ENCODE data around the gene CYP8B1. TPM values are rescaled to one million over a fixed set of nuclear protein-coding genes. Genes with fewer than 3 reads are reported as not detected.

The CYP8B1 gene
- total and polyA plus RNA-seq, 2 of the 13 experiments (the other 11 are each of a cell fraction or from before 2014, with no cell fraction given): 0.58 to 2.0 TPM

GRCh38 chr3:42846685-42847522 is 28.8 kb downstream of the CYP8B1 start (continued):
- no peak for TF ChIP-seq ZNF569 (CRISPR knock-in tag; IDR thresholded peaks at IDR 0.05; ENCODE audit: borderline replicate concordance)
- no peak for TF ChIP-seq HNF4A (CRISPR knock-in tag; IDR thresholded peaks at IDR 0.05)
- TF ChIP-seq ZNF280D (CRISPR knock-in tag; IDR thresholded peaks at IDR 0.05): no peak
- TF ChIP-seq, protein P1, sequence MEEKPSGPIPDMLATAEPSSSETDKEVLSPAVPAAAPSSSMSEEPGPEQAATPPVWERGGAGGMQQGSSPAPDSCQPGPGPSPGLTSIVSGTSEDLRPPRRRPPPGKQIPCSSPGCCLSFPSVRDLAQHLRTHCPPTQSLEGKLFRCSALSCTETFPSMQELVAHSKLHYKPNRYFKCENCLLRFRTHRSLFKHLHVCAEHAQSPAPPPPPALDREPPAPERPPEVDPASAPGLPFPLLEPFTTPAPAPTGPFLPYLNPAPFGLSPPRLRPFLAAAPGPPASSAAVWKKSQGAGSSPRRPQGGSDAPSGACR (CRISPR knock-in tag; IDR thresholded peaks at IDR 0.05): no peak
- no peak for TF ChIP-seq ZSCAN9 (CRISPR knock-in tag; IDR thresholded peaks at IDR 0.05; ENCODE audit: borderline replicate concordance)
- TF ChIP-seq ARHGAP35 (CRISPR knock-in tag; IDR thresholded peaks at IDR 0.05; ENCODE audit: borderline replicate concordance): no peak
- peak; percentile 61 for TF ChIP-seq MED1 (CRISPR knock-in tag; IDR thresholded peaks at IDR 0.05)
- no peak for TF ChIP-seq IRF9 (CRISPR knock-in tag; IDR thresholded peaks at IDR 0.05; ENCODE audit: borderline replicate concordance)
- TF ChIP-seq TCF7 (IDR thresholded peaks at IDR 0.05; ENCODE audit: low read depth): peak; percentile 80
- no peak for TF ChIP-seq CREB1 (IDR thresholded peaks at IDR 0.05)
- TF ChIP-seq CREB1 (CRISPR knock-in tag; IDR thresholded peaks at IDR 0.05): no peak
- TF ChIP-seq, protein P2, sequence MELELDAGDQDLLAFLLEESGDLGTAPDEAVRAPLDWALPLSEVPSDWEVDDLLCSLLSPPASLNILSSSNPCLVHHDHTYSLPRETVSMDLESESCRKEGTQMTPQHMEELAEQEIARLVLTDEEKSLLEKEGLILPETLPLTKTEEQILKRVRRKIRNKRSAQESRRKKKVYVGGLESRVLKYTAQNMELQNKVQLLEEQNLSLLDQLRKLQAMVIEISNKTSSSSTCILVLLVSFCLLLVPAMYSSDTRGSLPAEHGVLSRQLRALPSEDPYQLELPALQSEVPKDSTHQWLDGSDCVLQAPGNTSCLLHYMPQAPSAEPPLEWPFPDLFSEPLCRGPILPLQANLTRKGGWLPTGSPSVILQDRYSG (CRISPR knock-in tag; IDR thresholded peaks at IDR 0.05): no peak
- no peak for TF ChIP-seq ZNF547 (CRISPR knock-in tag; IDR thresholded peaks at IDR 0.05)
- TF ChIP-seq ZKSCAN5 (CRISPR knock-in tag; IDR thresholded peaks at IDR 0.05): peak; percentile 81
- no peak for TF ChIP-seq ZSCAN21 (CRISPR knock-in tag; IDR thresholded peaks at IDR 0.05; ENCODE audit: borderline replicate concordance)
- TF ChIP-seq, protein P3, sequence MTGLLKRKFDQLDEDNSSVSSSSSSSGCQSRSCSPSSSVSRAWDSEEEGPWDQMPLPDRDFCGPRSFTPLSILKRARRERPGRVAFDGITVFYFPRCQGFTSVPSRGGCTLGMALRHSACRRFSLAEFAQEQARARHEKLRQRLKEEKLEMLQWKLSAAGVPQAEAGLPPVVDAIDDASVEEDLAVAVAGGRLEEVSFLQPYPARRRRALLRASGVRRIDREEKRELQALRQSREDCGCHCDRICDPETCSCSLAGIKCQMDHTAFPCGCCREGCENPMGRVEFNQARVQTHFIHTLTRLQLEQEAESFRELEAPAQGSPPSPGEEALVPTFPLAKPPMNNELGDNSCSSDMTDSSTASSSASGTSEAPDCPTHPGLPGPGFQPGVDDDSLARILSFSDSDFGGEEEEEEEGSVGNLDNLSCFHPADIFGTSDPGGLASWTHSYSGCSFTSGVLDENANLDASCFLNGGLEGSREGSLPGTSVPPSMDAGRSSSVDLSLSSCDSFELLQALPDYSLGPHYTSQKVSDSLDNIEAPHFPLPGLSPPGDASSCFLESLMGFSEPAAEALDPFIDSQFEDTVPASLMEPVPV (CRISPR knock-in tag; IDR thresholded peaks at IDR 0.05): no peak
- 0 out of 2 replicates have a peak, but pooled peaks have one; percentile 25 for TF ChIP-seq ISL2 (CRISPR knock-in tag; IDR thresholded peaks at IDR 0.05)
- TF ChIP-seq, protein P4, sequence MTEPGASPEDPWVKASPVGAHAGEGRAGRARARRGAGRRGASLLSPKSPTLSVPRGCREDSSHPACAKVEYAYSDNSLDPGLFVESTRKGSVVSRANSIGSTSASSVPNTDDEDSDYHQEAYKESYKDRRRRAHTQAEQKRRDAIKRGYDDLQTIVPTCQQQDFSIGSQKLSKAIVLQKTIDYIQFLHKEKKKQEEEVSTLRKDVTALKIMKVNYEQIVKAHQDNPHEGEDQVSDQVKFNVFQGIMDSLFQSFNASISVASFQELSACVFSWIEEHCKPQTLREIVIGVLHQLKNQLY (CRISPR knock-in tag; IDR thresholded peaks at IDR 0.05): no peak
- no peak for TF ChIP-seq BCL3 (CRISPR knock-in tag; IDR thresholded peaks at IDR 0.05)
- no peak for TF ChIP-seq KDM6A (CRISPR knock-in tag; IDR thresholded peaks at IDR 0.05; ENCODE audit: low read depth)

All from HepG2 (cell line).